ENCODE results near the gene NOTCH3.

Gene NOTCH3

GRCh38 chr19:15196360-15197005 is 4.3 kb downstream of the NOTCH3 start:
- no peak for DNase-seq (ENCODE audit: low read depth, low spot score)

GRCh38 chr19:15195371-15196334 is 5.1 kb downstream of the NOTCH3 start:
- no peak for DNase-seq (ENCODE audit: low read depth, low spot score)

DNA sequence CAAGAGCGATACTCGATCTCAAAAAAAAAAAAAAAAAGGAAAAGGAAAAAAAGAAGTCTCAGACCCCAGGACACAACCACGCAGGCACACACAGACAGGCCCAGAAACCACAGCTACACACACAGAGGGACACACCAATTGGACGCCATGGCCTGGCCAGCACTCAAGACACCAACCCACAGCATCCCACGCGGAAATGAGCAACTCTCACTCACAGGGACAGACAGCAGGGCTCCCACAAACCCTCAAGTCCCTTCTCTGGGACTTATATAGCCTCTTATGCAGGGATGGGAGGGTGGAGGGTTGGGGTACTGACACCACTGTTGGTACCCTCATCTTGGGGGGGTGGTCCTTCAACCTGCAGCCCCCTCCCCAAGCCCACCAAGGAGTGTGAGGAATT is 5.9 kb downstream of the NOTCH3 start:
- no peak for DNase-seq (ENCODE audit: low read depth, low spot score)

- DNase-seq (ENCODE audit: low read depth, low spot score), result no peak
These were observed 8.8 kb downstream of the NOTCH3 start for GRCh38 chr19:15191982-15192381.

- no peak for DNase-seq (ENCODE audit: low read depth, low spot score)
These were observed 9.3 kb downstream of the NOTCH3 start for GRCh38 chr19:15191514-15191913.

GRCh38 chr19:15188851-15189250 is 11.9 kb downstream of the NOTCH3 start:
- DNase-seq (ENCODE audit: low read depth, low spot score), result no peak

GRCh38 chr19:15187026-15188007 is 13.5 kb downstream of the NOTCH3 start:
- no peak for DNase-seq (ENCODE audit: low read depth, low spot score)

DNA sequence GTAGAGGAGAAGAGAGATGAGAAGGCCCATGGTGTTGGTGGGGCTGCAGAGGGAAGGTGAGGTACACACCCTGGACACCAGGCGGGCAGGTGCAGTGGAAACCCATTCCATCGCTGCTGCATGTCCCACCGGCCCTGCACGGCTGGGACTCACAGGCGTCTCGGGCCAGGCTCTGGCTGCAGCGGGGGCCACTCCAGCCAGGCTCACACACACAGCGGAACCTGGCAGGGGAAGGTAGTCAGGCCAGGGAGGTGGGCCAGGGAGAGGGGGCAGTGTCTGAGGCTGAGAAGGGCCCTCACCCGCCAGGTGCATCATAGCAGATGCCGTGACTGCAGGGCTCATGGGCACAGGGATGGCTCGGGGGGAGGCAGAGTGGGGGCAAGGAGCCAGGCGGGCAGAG is 15.6 kb downstream of the NOTCH3 start:
- no peak for DNase-seq (ENCODE audit: low read depth, low spot score)

DNA sequence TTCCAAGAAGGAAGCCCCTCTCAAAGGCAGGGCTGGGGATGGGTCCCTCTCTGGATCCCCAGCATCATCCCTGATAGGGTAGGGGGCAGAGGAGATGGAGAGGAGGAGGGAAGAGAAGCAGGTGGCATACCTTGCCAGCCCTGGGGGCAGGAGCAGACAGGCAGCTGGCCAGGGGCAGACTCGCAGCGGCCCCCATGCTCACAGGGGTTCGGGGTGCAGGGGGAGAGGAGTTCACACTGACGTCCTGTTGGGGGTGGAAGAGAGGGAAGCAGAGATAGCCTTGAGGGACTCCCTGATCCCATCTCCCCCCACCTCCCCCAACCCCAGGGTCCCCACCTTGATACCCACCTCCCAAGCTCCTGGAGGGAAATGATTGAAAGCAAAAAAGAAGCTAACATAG is 16.0 kb downstream of the NOTCH3 start:
- DNase-seq (ENCODE audit: low read depth, low spot score), result no peak

- no peak for DNase-seq (ENCODE audit: low read depth, low spot score)
These were observed 19.4 kb downstream of the NOTCH3 start for GRCh38 chr19:15181394-15181793.

DNA sequence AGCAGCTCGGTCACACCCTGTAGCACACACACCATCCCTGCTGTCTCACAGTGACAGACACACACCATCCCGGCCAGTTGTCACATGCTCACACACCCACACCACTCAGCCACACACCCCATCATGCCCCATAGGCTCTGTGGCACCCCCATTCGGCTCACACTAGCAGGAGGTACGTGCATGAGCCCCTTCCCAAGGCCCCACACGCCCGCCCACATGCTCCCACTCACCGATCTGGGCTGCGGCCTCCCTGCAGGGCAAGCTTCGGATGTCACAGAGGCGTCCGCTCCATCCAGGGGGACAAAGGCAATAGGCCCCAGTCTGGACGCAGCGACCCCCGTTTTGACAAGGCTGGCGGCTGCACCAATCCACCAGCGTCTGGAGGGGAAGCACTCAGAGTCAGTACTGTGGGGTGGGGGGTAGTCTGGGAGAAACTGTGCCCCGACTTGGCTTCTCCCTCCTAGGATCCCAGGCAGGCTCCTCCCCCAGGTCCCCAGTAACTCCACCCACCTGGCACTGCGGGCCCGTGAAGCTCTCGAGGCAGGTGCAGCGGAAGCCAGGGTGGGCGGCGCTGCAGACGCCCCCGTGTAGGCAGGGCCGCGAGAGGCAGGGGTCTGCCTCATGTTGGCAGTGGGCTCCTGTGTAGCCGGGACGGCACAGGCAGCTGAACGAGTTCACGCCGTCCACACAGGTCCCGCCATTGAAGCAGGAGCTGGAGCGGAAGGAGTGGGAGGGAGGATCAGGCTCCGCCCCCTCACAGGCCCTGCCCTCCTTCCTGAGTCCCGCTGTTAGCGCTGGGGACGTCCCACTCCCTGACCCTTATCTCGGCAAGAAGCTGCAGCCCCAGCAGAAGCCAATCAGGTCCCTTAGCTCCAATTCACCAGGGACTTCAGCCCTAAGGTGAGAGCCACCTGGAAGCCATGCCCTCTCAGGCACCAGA is 20.1 kb downstream of the NOTCH3 start:
- DNase-seq (ENCODE audit: low read depth, low spot score), result no peak

GRCh38 chr19:15178629-15179308 is 22.0 kb downstream of the NOTCH3 start:
- DNase-seq (ENCODE audit: low read depth, low spot score), result no peak

GRCh38 chr19:15177269-15178116 is 23.3 kb downstream of the NOTCH3 start:
- peak; percentile 63 for DNase-seq (ENCODE audit: low read depth, low spot score)

DNA sequence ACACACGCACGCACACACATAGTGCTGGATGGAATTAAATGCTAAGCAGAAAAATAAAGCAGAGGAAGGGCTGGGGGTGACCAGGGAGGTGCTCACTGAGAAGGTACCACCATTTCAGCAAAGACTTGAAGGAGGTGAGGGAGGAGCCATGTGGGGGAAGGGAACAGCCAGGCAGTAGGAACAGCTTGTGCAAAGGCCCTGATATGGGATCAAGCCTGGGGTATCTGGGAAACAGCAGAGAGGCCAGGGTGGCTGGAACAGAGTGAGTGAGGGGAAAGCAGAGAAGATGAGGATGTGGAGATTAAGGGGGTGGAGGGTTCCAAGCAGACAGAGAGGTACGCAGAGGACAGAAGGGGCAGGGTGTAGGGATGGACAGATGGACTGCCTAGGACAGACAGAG is 25.2 kb downstream of the NOTCH3 start:
- DNase-seq (ENCODE audit: low read depth, low spot score), result no peak

- no peak for DNase-seq (ENCODE audit: low read depth, low spot score)
These were observed 26.9 kb downstream of the NOTCH3 start for GRCh38 chr19:15173746-15174404.

DNA sequence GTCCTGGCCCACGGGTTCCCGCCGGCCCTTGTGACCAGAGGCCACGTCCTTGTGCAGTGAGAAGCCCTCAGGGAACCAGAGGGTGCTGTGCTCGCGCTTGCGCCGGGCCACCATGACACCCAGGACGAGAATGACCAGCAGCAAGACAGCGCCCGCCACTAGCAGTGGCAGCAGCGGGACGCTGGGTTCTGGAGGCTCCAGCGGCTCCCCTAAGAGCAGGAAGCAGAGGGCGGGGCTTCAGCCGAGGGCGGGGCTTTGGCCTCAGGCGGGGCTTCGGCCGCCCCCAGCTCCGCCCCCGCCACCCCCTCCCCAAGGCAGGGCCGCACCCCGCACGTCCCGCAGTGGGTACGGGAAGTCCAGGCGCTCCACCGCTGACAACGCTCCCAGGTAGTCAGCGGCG is 30.4 kb downstream of the NOTCH3 start:
- no peak for DNase-seq (ENCODE audit: low read depth, low spot score)

DNA sequence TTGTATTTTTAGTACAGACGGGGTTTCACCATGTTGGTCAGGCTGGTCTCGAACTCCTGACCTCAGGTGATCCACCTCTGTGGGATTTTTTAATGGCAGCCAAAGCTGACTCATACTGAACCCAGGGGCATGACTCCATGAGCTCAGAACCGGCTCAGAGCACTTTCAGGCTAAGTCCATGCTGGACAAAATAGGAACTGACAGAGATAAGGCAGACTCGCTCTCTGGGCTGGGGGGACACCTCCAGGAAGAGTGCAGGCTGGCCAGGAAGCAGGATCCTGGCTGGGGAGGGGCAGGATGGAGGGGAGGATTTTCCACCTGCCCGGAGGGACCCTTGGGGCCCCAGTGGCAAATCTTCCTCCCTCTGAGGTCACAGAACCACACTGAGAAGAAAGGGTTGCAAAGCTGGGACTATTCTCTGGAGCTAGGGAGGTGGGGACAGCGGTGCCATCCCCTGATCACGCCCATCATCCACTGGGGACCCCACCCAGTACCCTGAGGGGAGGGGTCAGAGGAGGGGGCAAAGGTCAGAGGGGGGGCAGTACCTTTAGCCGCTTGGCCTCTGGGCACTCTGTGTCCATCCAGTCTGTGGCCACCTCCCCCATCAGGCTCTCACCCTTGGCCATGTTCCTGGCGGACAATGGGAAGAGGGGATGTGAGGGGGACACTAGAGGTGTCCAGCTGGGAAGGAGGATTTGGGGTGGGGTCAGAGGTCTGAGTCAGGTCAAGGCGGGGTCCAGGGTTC is 31.1 kb downstream of the NOTCH3 start:
- no peak for DNase-seq (ENCODE audit: low read depth, low spot score)

DNA sequence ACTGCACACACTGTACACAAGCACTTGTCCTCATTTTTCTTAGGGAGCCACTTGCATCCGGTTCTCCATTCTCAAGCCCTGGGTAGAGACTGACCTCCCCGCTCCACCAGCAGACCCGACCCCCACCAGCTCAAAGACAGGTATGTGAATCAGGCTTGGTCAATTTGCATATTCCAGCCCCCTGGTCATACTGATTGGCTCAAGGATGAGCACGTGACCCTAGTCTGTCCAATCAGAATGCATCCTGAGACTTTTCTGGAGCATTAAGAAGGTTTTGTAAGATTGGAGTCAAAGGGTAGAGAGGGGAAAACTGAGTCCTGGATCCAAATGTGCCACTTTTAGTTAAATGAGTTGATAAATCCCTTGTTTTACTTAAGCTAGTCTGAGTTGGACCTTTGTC is 34.1 kb downstream of the NOTCH3 start:
- DNase-seq (ENCODE audit: low read depth, low spot score), result no peak

Data from activated naive CD8-positive, alpha-beta T cell treated with anti-CD3 and anti-CD28 coated beads, Interleukin-2, amount 50 U/mL, for 16 hours (primary cell).